Keratinocyte (primary cell): ENCODE results near the gene IRF1. TPM values are rescaled to one million over a fixed set of nuclear protein-coding genes. Genes with fewer than 3 reads are reported as not detected.
"Not testable (repeated sequence)": the region's sequence is repeated elsewhere in the genome, so short reads cannot be mapped to it uniquely, and the experiment has no call there.

ENCODE experiments used
- DNase-seq: peaks from one replicate; pipeline ENCODE4 v3.0.0-alpha.2; 2011; ENCODE audit warnings: low read depth, missing footprints, low spot score
- FAIRE-seq: peaks from 2 replicates; lab custom pipeline; 2011; peaks lifted over from hg19 to GRCh38; lab: Jason Lieb, UNC
- H2AFZ ChIP-seq: 2 replicates; pipeline ENCODE4 v1.6.0; 2012; ENCODE audit warnings: low read length, control low read depth, inconsistent platforms; ENCODE audit not compliant: control insufficient read depth
- H3K27ac ChIP-seq: 2 replicates; pipeline ENCODE4 v1.5.1; 2011; ENCODE audit warnings: low read length; ENCODE audit not compliant: control insufficient read depth, insufficient read depth
- H3K27me3 ChIP-seq: 3 replicates; pipeline ENCODE4 v1.6.0; 2011; ENCODE audit warnings: low read length; ENCODE audit not compliant: control insufficient read depth, insufficient read depth; ENCODE audit errors: extremely low read depth
- H3K36me3 ChIP-seq, 2 experiments: 2 replicates in 1 of 2; 3 replicates in 1 of 2; pipeline ENCODE4 v1.5.1; 2011; ENCODE audit warnings: low read length in 2 of 2, mild to moderate bottlenecking in 1 of 2; ENCODE audit not compliant: control insufficient read depth in 2 of 2, insufficient read depth in 2 of 2; ENCODE audit errors: extremely low read depth in 1 of 2
- H3K4me1 ChIP-seq: 3 replicates; pipeline ENCODE4 v1.5.1; 2011; ENCODE audit warnings: low read length; ENCODE audit not compliant: control insufficient read depth, insufficient read depth; ENCODE audit errors: extremely low read depth
- H3K4me2 ChIP-seq: 3 replicates; pipeline ENCODE4 v1.6.0; 2011; ENCODE audit warnings: low read depth, low read length; ENCODE audit not compliant: control insufficient read depth, insufficient read depth; ENCODE audit errors: extremely low read depth
- H3K4me3 ChIP-seq, 3 experiments: fragments of 200-600 bp in 1 of 3; sonication (generic) in 1 of 3; 2 replicates in 2 of 3; 3 replicates in 1 of 3; pipeline ENCODE4 v1.5.1; 2011 to 2016; ENCODE audit warnings: low read length in 3 of 3, mild to moderate bottlenecking in 3 of 3, control low read depth in 2 of 3, inconsistent platforms in 1 of 3, low read depth in 1 of 3, mixed read lengths in 1 of 3, mixed run types in 1 of 3, moderate library complexity in 1 of 3; ENCODE audit not compliant: control insufficient read depth in 2 of 3, insufficient read depth in 2 of 3; ENCODE audit errors: extremely low read depth in 1 of 3
- H3K79me2 ChIP-seq: 2 replicates; pipeline ENCODE4 v1.6.0; 2012; ENCODE audit warnings: low read length; ENCODE audit not compliant: control insufficient read depth, insufficient read depth
- H3K9ac ChIP-seq: 3 replicates; pipeline ENCODE4 v1.6.0; 2011; ENCODE audit warnings: low read length; ENCODE audit not compliant: control insufficient read depth, insufficient read depth; ENCODE audit errors: extremely low read depth
- H3K9me1 ChIP-seq: 3 replicates; pipeline ENCODE4 v1.6.0; 2011; ENCODE audit warnings: low read length; ENCODE audit not compliant: control insufficient read depth, insufficient read depth; ENCODE audit errors: extremely low read depth
- H3K9me3 ChIP-seq: 2 replicates; pipeline ENCODE4 v1.5.1; 2012; ENCODE audit warnings: low read depth, low read length; ENCODE audit not compliant: control insufficient read depth
- H4K20me1 ChIP-seq: 3 replicates; pipeline ENCODE4 v1.6.0; 2011; ENCODE audit warnings: low read length; ENCODE audit not compliant: control insufficient read depth, insufficient read depth; ENCODE audit errors: extremely low read depth
- EZH2 ChIP-seq: IDR thresholded peaks from one replicate; pipeline ENCODE4 v1.6.1; 2012; ENCODE audit warnings: inconsistent platforms, mild to moderate bottlenecking, low read length, moderate library complexity
- dilution Hi-C: fragments of 300-500 bp; cut with MboI; formaldehyde crosslinking; loops from one replicate; pipeline ENCODE4 v1.7.0; 2020; ENCODE audit warnings: low sequenced_read_pairs; ENCODE audit not compliant: extremely low pct_ligation_motif_present
- polyA plus RNA-seq, 5 experiments: library from polyadenylated mRNA; depleted of rRNA in 3 of 5; stranded (reverse) in 3 of 5; stranded (forward) in 1 of 5; unstranded in 1 of 5; fragments of >200 nt; gene quantifications; 1 replicate in 1 of 5; 2 replicates in 3 of 5; 3 replicates in 1 of 5; pipeline versions ENCODE4 v1.2.1 to v1.2.3, GENCODE V29; 2011 to 2012; ENCODE audit warnings: missing spikeins in 2 of 5, low read depth in 1 of 5, low replicate concordance in 1 of 5
- TF ChIP-seq, protein P1 (sequence below), 3 experiments: IDR thresholded peaks in 1 of 3; conservative IDR thresholded peaks in 1 of 3; optimal IDR thresholded peaks in 1 of 3; 2 replicates in 2 of 3; 3 replicates in 1 of 3; pipeline versions ENCODE3 to v1.5.1; 2011; ENCODE audit warnings: low read length in 3 of 3, mild to moderate bottlenecking in 3 of 3, moderate library complexity in 2 of 3, control low read depth in 1 of 3, inconsistent platforms in 1 of 3; ENCODE audit not compliant: insufficient read depth in 2 of 3; ENCODE audit errors: extremely low read depth in 1 of 3

The IRF1 gene
- polyA plus RNA-seq, 1 donor (not counting 4 experiments of a cell fraction or from before 2014, with no cell fraction given): 6.2 TPM

DNA sequence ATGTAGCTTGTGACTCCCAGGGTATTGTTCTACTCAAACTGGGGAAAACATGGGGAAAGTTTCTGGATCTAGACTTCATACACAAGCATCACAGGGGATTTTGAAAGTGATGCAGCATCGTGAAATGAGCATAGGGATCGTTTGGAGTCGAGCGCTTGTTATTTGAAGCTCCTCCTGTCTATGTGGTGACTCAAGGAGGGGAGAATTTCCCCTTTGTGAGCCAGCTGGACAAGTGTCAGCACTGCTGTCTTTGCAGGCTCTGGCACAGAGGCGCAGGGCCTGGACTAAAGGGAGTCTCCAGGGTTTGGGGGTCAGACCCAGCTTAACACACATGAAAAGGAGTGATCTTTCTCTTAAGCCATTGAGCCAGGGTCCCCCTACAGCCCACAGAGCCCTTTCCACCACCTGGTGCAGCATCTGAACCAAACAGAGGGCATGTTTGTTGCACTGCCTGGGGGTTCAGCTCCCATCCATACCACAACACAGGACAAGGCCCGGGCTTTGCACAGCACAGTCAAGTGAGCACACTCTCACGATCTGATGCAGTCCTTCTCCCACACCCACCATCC lies 51.0 kb downstream of the IRF1 start:
- no peak overlapping the region for H3K4me3 ChIP-seq
- no peaks in the 10 kb centered on the region for H3K36me3 ChIP-seq
- H3K27ac ChIP-seq: peak overlapping the region; percentile 66
- TF ChIP-seq, protein P1, sequence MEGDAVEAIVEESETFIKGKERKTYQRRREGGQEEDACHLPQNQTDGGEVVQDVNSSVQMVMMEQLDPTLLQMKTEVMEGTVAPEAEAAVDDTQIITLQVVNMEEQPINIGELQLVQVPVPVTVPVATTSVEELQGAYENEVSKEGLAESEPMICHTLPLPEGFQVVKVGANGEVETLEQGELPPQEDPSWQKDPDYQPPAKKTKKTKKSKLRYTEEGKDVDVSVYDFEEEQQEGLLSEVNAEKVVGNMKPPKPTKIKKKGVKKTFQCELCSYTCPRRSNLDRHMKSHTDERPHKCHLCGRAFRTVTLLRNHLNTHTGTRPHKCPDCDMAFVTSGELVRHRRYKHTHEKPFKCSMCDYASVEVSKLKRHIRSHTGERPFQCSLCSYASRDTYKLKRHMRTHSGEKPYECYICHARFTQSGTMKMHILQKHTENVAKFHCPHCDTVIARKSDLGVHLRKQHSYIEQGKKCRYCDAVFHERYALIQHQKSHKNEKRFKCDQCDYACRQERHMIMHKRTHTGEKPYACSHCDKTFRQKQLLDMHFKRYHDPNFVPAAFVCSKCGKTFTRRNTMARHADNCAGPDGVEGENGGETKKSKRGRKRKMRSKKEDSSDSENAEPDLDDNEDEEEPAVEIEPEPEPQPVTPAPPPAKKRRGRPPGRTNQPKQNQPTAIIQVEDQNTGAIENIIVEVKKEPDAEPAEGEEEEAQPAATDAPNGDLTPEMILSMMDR (optimal IDR thresholded peaks at IDR 0.05 in 1 of 3, IDR thresholded peaks at IDR 0.05 in 1 of 3, conservative IDR thresholded peaks at IDR 0.05 in 1 of 3; ENCODE audit: extremely low read depth in 1 of 3, insufficient read depth in 2 of 3, low read length in 3 of 3): no peak
- dilution Hi-C loops: no loop called here
- no peaks in the 10 kb centered on the region for H4K20me1 ChIP-seq
- peak overlapping the region; percentile 58 for H3K9ac ChIP-seq
- H3K9me1 ChIP-seq: no peaks in the 10 kb centered on the region
- H2AFZ ChIP-seq: peak overlapping the region; percentile 46
- H3K79me2 ChIP-seq: no peaks in the 10 kb centered on the region
- peaks cover 21% of the 10 kb centered on the region for H3K4me1 ChIP-seq
- FAIRE-seq (peak; percentile 82), DNase-seq (no peak)
- no peaks in the 10 kb centered on the region for H3K27me3 ChIP-seq
- H3K9me3 ChIP-seq: no peaks in the 10 kb centered on the region
- H3K4me2 ChIP-seq: peak overlapping the region; percentile 33

GRCh38 chr5:132438917-132439316 lies 51.7 kb downstream of the IRF1 start:
- dilution Hi-C loops: no loop called here
- no peaks in the 10 kb centered on the region for H3K79me2 ChIP-seq
- no peaks in the 10 kb centered on the region for H3K27me3 ChIP-seq
- H3K9ac ChIP-seq: peak overlapping the region; percentile 58
- TF ChIP-seq, protein P1 (optimal IDR thresholded peaks at IDR 0.05 in 1 of 3, IDR thresholded peaks at IDR 0.05 in 1 of 3, conservative IDR thresholded peaks at IDR 0.05 in 1 of 3; ENCODE audit: extremely low read depth in 1 of 3, insufficient read depth in 2 of 3, low read length in 3 of 3): no peak
- no peak for TF ChIP-seq EZH2
- H3K36me3 ChIP-seq: no peaks in the 10 kb centered on the region
- FAIRE-seq (no peak), DNase-seq (no peak)
- H3K9me3 ChIP-seq: no peaks in the 10 kb centered on the region
- H3K9me1 ChIP-seq: no peaks in the 10 kb centered on the region
- no peak overlapping the region for H3K4me3 ChIP-seq
- peak overlapping the region; percentile 56 for H3K27ac ChIP-seq
- H3K4me2 ChIP-seq: peak overlapping the region; percentile 33
- no peaks in the 10 kb centered on the region for H4K20me1 ChIP-seq
- H3K4me1 ChIP-seq: peaks cover 20% of the 10 kb centered on the region
- no peak overlapping the region for H2AFZ ChIP-seq

DNA sequence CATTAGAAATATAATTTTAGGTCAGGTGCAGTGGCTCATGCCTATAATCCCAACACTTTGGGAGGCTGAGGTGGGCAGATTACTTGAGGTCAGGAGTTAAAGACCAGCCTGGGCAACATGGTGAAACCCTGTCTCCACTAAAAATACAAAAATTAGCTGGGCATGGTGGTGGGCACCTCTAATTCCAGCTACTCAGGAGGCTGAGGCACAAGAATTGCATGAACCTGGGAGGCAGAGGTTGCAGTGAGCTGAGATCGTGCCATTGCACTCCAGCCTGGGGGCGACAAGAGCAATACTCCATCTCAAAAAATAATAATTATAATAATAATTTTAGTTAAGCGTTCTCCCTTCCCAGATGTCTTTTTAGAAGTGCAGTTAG lies 52.3 kb downstream of the IRF1 start:
- FAIRE-seq, H3K9me1 ChIP-seq, H3K36me3 ChIP-seq, H3K9ac ChIP-seq, H3K79me2 ChIP-seq, H3K27me3 ChIP-seq, DNase-seq, H3K27ac ChIP-seq, H3K4me2 ChIP-seq, H3K9me3 ChIP-seq, H3K4me3 ChIP-seq, H4K20me1 ChIP-seq, dilution Hi-C loops, H2AFZ ChIP-seq: not testable (repeated sequence)
- H3K4me1 ChIP-seq: peaks cover 20% of the 10 kb centered on the region
